ENCODE results near the gene WNT7B.

Gene WNT7B

DNA sequence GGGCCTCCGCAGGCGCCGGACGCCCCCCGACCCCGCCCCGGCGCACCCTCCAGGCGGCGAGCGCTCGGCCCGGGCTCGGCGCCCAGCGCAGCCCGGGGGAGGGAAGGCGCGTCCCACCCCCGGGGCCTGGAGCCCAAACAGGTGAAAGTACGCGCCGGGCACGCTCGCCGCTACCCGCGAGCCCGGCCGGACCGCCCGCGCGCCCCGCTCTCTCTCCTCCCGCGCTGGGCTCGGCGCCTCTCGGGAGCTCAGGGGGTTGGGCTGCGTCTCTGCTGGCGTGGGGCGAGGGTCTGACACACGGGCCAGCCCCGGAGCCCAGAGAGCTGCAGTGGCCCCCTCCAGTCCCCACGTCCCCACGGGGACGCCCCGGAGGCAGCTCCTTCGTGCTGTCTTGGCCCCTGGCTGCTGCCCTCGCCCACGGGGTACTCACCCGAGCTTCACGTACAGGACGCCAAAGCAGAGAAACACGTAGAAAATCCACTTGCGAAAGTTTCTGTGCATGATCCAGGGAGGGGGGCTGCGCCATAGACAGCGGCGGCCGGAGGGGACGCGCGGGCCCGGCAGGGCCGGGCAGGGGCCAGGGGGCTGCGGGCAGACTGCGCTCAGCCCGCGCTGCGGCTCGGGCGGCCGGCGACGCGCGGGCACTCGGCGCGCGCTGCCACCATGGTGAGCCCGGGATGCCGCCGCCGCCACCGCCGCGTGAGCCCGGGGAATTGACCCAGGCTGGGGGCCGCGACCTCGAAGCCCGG lies 534 bp downstream of the WNT7B start:
- in situ Hi-C loops (cut with MboI; ENCODE audit: low sequenced_read_pairs): no loop called here

DNA sequence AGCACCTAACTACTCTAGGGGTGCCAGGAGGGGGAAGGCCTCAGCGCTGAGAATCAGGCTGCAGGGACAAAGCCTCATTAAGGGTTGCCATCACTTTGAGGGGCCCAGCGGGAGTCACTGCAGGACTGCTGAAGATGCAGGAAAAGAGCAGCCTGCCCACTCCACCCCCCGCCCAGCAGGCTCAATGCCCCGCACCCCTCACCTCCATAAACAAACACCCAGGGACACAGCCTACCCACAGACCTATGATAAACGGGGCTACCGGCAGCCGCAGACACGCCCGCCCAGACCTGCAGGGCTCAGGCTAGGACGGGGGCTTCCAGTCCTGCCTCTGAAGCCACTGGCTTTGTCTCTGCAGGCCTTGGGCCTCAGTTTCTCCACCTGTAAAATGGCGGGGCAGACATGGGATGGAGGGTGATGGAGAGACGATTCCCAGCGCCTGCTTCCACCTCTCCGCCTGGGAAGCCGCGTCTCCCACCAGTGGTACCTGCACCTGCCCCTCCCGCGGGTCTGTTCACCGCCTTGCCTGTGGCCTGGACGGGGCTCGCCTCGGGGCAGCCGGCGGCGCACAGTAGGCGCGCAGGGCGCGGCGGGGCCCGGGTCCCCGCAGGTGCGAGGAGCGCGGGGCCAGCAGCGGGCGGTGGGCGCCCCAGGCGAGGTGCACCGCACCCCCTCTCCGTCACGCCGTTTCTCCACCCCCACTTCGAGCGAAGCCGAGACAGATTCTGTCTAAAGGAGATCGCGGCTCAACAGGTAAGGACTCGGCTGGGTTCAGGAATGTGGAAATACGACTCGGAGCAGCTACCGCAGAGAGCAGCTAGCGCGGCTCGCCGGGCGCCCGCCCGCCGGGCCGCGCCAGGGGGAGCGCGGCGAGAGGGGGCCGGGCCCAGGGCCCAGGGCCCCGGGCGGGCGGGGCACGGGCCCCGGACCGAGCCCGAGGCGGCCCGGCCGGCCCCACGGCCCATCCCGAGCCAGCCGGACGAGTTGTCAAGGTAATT lies 1.5 kb downstream of the WNT7B start:
- in situ Hi-C loops (cut with MboI; ENCODE audit: low sequenced_read_pairs): no loop called here

- in situ Hi-C loops (cut with MboI; ENCODE audit: low sequenced_read_pairs): no loop called here
Observed at GRCh38 chr22:45974498-45974897, 2.5 kb downstream of the WNT7B start.

DNA sequence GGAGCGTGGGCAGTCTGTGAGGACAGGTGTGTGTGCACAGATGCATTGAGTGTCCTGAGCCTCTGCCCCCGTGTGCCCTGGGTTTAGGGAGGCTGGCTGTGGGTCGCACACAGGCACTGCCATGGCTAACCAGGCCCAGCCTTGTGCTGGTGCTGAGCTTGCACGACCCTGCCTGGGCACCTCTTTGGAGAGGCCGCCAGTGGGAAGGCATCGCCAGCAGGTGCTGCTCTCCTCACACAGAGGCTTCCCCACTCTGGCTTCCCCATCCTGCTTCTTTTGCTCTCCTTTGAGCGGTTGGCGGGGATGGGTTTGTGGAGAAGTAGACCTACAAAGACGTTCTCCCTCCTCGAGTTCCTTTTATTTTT lies 4.1 kb downstream of the WNT7B start:
- in situ Hi-C loops (cut with MboI; ENCODE audit: low sequenced_read_pairs): no loop called here

DNA sequence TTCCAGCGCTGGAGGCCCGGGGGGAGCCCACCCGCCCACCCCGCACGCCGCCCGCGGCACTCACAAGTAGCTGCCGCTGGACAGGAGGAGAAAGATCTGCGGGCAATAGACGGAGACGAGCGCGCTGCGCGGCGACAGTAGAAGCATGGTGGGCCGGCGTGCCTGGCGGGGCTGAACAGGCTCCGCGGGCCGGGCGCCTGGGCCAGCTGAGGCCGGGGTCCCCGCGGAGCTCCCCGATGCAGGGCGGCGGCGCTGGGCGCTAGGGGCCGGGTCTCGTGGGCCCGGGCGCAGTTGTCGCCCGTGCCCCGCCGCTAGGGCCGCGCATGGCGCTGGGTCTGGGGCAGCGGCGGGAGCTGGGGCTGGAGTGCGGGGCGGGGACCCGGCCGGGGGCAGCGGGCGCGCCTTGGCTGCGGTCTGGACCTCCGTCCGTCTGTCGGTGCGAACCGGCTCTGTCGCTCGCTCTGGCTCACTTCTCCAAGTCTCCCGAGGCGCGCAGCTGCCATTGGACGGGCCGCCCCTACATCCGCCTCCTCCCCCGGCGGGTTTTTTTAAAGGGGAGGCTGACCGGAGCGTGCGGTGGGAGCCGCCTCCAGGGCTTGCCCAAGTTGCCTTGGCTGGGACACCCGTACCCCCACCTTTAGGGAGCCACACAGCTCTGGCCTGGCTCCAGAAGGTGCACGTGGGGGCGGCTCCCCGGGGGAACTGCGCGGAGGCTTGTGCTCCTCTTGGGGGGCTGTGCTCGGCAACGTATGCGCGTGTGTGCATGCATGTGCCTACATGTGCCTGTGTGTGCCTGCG lies 4.7 kb downstream of the WNT7B start:
- in situ Hi-C loops (cut with MboI; ENCODE audit: low sequenced_read_pairs): no loop called here

- in situ Hi-C loops (cut with MboI; ENCODE audit: low sequenced_read_pairs): no loop called here
Observed at GRCh38 chr22:45971408-45972028, 5.4 kb downstream of the WNT7B start.

DNA sequence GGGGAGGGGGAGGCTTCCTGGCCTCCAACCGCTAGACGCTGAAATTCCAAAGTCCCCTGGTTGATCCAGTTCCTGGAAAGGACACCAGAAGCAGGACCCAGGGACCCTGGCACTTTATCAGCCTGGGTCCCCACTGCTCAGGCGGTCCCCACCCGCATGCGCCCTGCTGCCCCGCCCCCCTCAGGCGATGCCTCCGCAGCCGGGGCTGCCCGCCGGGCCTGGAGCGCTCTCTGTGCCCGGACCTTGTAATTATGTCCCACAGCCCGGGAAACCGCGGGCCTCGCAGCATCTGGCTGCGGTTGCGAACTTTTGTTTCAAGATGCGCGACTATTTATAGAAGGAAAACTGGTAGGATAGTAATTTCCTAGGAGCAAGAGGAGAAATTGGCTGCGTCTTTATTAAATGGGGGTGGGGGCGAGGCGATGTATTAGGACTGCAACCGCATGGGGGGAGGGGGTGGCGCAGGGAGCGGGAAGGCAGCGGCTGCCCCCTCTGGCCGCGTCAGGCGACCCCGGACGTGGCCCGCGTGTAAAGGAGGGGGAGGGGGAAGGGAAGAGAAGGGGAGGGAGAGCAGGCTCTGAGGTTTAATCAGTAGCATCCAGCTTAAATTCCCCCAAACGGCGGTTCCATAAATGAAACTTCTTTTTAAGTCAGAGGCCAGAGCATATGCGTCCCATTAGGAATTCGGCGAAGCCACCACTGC lies 6.1 kb downstream of the WNT7B start:
- in situ Hi-C loops (cut with MboI; ENCODE audit: low sequenced_read_pairs): no loop called here

- in situ Hi-C loops (cut with MboI; ENCODE audit: low sequenced_read_pairs): no loop called here
Observed at GRCh38 chr22:45969801-45970470, 7.0 kb downstream of the WNT7B start.

GRCh38 chr22:45969414-45969799 lies 7.6 kb downstream of the WNT7B start:
- in situ Hi-C loops (cut with MboI; ENCODE audit: low sequenced_read_pairs): no loop called here

- in situ Hi-C loops (cut with MboI; ENCODE audit: low sequenced_read_pairs): no loop called here
Observed at GRCh38 chr22:45968751-45969413, 8.1 kb downstream of the WNT7B start.

DNA sequence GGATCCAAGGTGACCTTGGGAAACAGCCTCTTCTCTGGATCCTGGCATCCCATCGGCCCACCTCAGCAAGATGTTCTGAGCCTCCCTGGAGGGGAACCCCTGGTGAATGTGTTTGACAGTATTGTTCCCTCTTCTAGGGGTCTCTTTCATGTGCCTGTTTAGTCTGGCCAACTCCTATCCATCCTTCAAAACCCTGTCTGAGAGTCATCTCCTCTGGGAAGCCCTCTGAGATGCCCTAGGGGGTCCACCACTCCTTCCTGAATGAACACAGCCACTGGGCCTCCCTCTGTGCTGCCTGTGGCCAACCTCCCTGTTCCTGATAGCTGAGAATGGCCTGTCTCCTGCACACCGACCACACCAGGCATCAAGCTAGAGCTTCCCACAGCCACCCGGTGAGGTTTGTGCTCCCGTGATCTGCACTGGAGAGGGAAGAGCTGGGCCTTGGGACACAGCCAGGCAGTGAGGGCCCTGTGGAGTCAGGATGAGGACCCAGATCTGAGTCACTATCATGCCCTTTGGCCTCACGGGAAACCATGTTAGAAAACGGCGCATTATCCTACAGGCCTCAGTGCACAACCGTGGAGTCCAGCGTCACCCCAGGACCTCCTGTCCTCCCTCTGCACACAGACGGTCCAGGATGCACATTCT lies 8.8 kb downstream of the WNT7B start:
- in situ Hi-C loops (cut with MboI; ENCODE audit: low sequenced_read_pairs): no loop called here

GRCh38 chr22:45966895-45967365 lies 10.0 kb downstream of the WNT7B start:
- in situ Hi-C loops (cut with MboI; ENCODE audit: low sequenced_read_pairs): no loop called here

- in situ Hi-C loops (cut with MboI; ENCODE audit: low sequenced_read_pairs): no loop called here
Observed at GRCh38 chr22:45966320-45966894, 10.6 kb downstream of the WNT7B start.

DNA sequence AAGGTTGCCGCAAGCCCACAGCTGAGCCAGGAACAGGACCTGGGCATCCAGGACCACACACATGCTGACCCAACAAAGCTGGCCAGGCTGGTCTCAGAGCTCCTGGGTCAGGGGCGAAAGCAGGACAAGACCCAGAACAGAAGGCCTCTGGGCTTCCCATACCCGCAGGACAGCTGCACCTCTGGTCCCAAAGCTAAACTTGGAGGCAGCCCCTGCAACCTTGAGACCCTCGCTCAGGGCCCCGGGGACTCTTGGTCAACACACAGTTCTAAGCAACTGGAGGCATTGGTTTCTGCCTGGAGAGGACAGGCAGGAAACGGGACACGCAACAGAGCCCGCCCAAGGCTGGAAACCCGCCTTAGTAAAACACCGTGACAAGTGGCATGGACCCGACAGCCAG lies 11.4 kb downstream of the WNT7B start:
- in situ Hi-C loops (cut with MboI; ENCODE audit: low sequenced_read_pairs): no loop called here

GRCh38 chr22:45964926-45965527 lies 11.9 kb downstream of the WNT7B start:
- in situ Hi-C loops (cut with MboI; ENCODE audit: low sequenced_read_pairs): no loop called here

- in situ Hi-C loops (cut with MboI; ENCODE audit: low sequenced_read_pairs): no loop called here
Observed at GRCh38 chr22:45964372-45964771, 12.6 kb downstream of the WNT7B start.

DNA sequence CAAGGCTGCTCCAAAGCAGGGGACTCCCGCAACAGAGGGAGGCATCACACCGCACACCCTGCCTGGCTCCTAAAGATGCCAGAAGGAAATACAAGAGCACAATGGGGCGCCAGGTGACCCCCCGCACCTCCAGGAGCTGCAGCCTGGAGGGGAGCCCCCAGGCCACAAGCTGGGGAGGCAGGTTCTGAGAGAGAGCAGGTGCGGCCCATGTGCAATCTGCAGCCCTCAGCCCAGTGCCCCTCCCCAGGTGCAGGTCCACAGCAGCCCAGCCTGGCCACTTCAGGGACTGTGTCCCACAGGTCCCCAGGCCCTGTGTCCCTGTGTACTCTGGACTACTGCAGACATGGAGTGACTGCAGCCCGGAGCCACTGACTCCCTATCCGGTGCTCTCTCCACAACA lies 13.1 kb downstream of the WNT7B start:
- in situ Hi-C loops (cut with MboI; ENCODE audit: low sequenced_read_pairs): no loop called here
